Measurements from ENCODE around the gene GPBP1. TPM values are rescaled to one million over a fixed set of nuclear protein-coding genes. Genes with fewer than 3 reads are reported as not detected.

Gene GPBP1
- total and polyA plus RNA-seq, 2 donors from 2014 or later: 52.7 to 80.9 TPM

DNA sequence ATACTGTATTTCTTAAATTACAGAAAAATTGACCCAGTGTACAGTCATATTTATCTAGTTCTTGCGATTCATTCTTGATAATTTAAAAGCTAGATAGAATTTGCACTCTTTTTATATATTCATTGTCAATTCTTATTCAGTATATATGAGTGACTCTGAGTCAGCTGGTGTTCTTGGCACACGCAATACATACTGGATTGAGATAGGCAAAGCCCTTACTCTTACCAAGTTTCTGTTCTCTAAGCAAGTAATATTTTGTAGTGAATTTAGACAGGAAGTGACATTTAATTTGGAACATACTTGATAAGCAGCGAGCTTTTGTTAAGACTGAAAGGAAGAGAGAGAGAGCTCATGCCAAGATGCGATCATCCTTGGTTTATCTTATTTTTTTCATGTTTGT, 57.7 kb downstream of the GPBP1 start:
- intact Hi-C loops (cut with DNase I): no loop called here
- Histone ChIP-seq H3K4me1 (ENCODE audit: control insufficient read depth in 2 of 3, insufficient read depth in 2 of 3, low read depth in 1 of 3, low read length in 3 of 3) (no peaks in the 10 kb centered on the region), H3K27ac (ENCODE audit: low read depth in 2 of 2, low read length in 2 of 2) (no peak overlapping the region), H3K36me3 (ENCODE audit: control insufficient read depth in 2 of 3, insufficient read depth in 3 of 3, low read length in 3 of 3) (peaks cover 3 to 13% (median 7%) of the 10 kb centered on the region in 3 donors), H3K4me3 (ENCODE audit: low read length in 3 of 3) (no peak overlapping the region), H3K9me3 (ENCODE audit: control insufficient read depth in 2 of 3, insufficient read depth in 1 of 3, low read length in 3 of 3) (no peaks in the 10 kb centered on the region), H3K9ac (ENCODE audit: low read length in 3 of 3) (no peak overlapping the region), H3K27me3 (ENCODE audit: control insufficient read depth, insufficient read depth, low read length) (no peaks in the 10 kb centered on the region)
- no peak for DNase-seq
- no peak for TF ChIP-seq CTCF (IDR thresholded peaks at IDR 0.05; ENCODE audit: borderline replicate concordance, extremely low read depth, insufficient read depth)
- no peak for FAIRE-seq

GRCh38 chr5:57232293-57233033, 58.6 kb downstream of the GPBP1 start:
- no peak overlapping the region for H3K4me3 ChIP-seq (ENCODE audit: low read length in 3 of 3)

GRCh38 chr5:57243286-57244137, 69.7 kb downstream of the GPBP1 start:
- no peak overlapping the region for H3K4me3 ChIP-seq (ENCODE audit: low read length in 3 of 3)
- H3K4me1 ChIP-seq (ENCODE audit: control insufficient read depth in 2 of 3, insufficient read depth in 2 of 3, low read depth in 1 of 3, low read length in 3 of 3): peaks cover 0 to 3% (median 0%) of the 10 kb centered on the region in 3 donors
- H3K27ac ChIP-seq (ENCODE audit: low read depth in 2 of 2, low read length in 2 of 2): no peak overlapping the region
- no peak overlapping the region for H3K9ac ChIP-seq (ENCODE audit: low read length in 3 of 3)
- no peak for FAIRE-seq
- H3K27me3 ChIP-seq (ENCODE audit: control insufficient read depth, insufficient read depth, low read length): no peaks in the 10 kb centered on the region
- no peaks in the 10 kb centered on the region for H3K9me3 ChIP-seq (ENCODE audit: control insufficient read depth in 2 of 3, insufficient read depth in 1 of 3, low read length in 3 of 3)
- DNase-seq: no peak
- intact Hi-C loops (cut with DNase I): no loop called here
- peaks cover 0 to 24% (median 0%) of the 10 kb centered on the region in 3 donors for H3K36me3 ChIP-seq (ENCODE audit: control insufficient read depth in 2 of 3, insufficient read depth in 3 of 3, low read length in 3 of 3)
- no peak for TF ChIP-seq CTCF (IDR thresholded peaks at IDR 0.05; ENCODE audit: borderline replicate concordance, extremely low read depth, insufficient read depth)

More at GRCh38 chr5:57232293-57233033, 58.6 kb downstream of the GPBP1 start:
- FAIRE-seq (no peak), DNase-seq (no peak)
- Histone ChIP-seq H3K9ac (ENCODE audit: low read length in 3 of 3) (no peak overlapping the region), H3K36me3 (ENCODE audit: control insufficient read depth in 2 of 3, insufficient read depth in 3 of 3, low read length in 3 of 3) (peaks cover 3 to 13% (median 7%) of the 10 kb centered on the region in 3 donors), H3K9me3 (ENCODE audit: control insufficient read depth in 2 of 3, insufficient read depth in 1 of 3, low read length in 3 of 3) (no peaks in the 10 kb centered on the region), H3K27me3 (ENCODE audit: control insufficient read depth, insufficient read depth, low read length) (no peaks in the 10 kb centered on the region), H3K27ac (ENCODE audit: low read depth in 2 of 2, low read length in 2 of 2) (no peak overlapping the region), H3K4me1 (ENCODE audit: control insufficient read depth in 2 of 3, insufficient read depth in 2 of 3, low read depth in 1 of 3, low read length in 3 of 3) (no peaks in the 10 kb centered on the region)
- intact Hi-C loops (cut with DNase I): no loop called here
- TF ChIP-seq CTCF (IDR thresholded peaks at IDR 0.05; ENCODE audit: borderline replicate concordance, extremely low read depth, insufficient read depth): no peak
